Measurements from ENCODE around the gene TNN.
"Not testable (repeated sequence)": the region's sequence is repeated elsewhere in the genome, so short reads cannot be mapped to it uniquely, and the experiment has no call there.

The TNN gene

GRCh38 chr1:175067362-175068106 is at the start of gene TNN:
Gene TNN (plus strand): TSS chr1:175067833. CDS start chr1:175077419, 9,586 bp downstream.
- DNase-seq, result no peak

DNA sequence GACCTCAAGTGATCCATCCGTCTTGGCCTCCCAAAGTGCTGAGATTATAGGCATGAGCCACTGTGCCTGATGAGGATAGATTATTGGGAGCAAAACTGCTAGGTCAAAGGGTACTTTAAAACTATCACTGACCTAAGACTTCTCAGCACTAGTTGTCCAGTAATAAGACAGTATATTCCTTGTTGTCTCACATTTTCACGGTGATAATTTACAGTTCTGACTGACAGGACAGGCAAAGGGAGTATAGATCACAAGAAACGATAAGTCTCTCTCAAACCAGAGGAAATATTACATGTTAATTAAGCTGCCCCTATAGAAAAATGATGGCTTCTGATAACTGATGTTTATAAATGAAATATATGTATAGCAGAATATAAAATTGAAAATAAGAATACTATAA is 48.1 kb upstream of the TNN start:
- no peak for DNase-seq

DNA sequence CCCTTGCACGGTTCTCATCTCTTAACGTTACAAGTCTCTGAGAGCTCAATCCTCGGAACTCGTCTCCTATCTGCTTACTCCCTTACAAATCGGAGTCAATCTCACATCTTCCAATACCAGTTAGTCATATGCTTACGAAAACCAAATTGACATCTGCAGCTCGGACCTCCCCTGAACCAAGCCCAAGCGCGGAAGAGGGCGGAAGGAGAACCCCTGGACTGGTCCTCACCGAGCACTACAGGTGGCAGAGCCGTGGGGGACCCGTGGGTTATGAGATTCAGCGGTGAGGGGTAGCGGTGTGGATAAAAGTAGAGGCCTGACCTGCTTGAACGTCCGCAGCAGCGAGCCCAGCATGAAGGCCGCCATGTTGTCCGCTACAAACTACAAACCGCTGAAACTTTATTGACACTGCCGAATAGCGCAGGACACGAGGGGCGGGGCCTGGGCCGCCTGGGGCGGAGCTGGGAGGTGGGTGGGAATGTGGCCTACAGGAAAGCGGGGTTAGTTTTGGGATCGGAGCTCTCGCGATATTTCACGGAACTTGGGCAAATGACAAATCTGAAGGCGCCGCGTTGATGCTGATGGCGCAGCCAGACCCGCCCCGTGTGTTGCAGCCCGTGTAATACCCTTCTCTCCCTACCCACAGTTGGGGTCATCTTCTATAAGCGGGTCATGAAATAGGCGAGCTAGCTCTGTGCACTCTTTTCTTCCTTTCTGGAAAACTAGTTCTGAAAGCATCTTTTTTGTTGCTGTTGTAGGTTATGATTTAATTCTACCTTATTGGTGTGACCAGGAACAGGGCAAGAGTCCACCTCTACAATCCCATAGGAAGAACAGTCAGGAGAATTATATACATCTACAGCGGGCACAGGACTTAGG is 44.4 kb upstream of the TNN start, which contains the start of gene MRPS14:
Gene MRPS14, minus strand, starts transcription at position 383 of the 879 bp plus-strand sequence. Its CDS starts 17 bp downstream, at position 366.
- peak; percentile 97 to 98 for DNase-seq

DNA sequence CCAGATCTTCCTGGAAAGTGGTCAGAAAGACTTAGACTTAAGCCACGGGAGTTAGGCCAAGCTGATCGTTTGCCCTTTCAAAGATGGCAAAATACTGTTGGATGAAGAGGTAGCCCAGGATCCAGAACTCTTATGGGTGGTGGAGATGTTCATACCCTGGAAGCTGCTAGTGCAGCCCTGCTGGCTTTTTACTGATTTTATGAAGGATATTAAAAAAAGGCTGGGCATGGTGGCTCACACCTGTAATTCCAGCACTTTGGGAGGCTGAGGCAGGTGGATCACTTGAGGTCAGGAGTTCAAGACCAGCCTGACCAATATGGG is 43.8 kb upstream of the TNN start:
- DNase-seq, result not testable (repeated sequence)

- no peak for DNase-seq
Observed at GRCh38 chr1:175024773-175025172, 42.9 kb upstream of the TNN start.

DNA sequence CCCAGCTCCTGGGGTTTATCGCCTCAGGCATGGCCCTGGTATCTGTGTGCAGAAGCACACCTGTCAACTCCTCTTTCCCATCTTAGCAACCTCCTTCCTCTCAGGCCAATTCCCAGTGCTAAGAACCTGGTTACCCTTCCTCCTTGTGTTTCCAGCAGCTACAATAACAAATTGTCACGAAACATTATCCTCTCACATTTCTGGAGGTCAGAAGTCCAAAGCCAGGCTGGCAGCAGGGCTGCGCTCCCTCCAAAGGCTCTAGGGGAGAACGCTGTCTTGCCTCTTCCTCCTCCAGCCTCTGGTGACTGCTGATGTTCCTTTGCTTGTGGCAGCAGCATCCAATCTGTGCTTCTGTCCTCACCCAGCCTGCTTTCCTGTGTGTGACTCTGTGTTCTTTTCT is 33.7 kb upstream of the TNN start:
- DNase-seq, result no peak

GRCh38 chr1:175034775-175035174 is 32.9 kb upstream of the TNN start:
- DNase-seq, result no peak

- no peak for DNase-seq
Observed at GRCh38 chr1:175035865-175036264, 31.8 kb upstream of the TNN start.

- no peak for DNase-seq
Observed at GRCh38 chr1:175036476-175036875, 31.2 kb upstream of the TNN start.

GRCh38 chr1:175037416-175037815 is 30.2 kb upstream of the TNN start:
- DNase-seq, result no peak

DNA sequence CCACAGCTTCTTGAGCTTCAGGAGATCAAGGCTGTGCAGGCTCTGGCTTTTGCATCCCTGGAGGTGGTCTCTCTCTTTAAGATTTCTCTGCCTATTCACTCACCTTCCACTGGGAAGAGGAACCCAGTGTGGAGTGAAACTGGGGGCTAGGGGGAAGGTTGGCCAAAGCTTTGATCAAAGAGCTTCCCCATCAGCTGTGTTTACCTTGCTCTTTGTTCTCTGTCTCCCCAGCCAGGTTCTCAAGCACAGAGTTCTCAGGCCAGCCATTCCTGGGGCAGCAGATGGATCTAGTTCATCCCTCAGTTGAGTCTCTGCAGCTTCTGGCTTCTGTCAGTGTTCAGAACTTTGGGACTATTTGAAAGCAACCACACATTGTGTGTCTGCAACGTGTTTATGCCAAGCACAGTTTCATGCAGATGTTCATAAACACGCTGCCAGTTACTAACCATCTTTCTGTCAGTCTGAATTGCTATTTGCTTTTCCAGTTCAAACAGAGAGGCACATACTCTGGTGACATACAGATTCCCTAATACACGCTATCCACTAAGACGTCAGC is 27.2 kb upstream of the TNN start:
- DNase-seq, result no peak

DNA sequence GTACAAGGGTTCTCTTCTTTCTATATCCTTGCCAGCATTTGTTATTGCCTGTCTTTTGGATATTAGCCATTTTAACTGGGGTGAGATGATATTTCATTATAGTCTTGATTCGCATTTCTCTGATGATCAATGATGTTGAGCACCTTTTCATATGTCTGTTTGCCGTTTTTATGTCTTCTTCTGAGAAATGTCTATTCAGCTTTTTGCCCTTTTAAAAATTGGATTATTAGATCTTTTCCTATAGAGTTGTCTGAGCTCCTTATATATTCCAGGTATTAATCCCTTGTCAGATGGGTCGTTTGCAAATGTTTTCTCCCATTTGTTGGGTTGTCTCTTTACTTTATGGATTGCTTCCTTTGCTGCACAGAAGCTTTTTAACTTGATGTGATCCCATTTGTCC is 25.0 kb upstream of the TNN start:
- DNase-seq, result no peak

GRCh38 chr1:175043824-175044223 is 23.8 kb upstream of the TNN start:
- DNase-seq, result no peak

DNA sequence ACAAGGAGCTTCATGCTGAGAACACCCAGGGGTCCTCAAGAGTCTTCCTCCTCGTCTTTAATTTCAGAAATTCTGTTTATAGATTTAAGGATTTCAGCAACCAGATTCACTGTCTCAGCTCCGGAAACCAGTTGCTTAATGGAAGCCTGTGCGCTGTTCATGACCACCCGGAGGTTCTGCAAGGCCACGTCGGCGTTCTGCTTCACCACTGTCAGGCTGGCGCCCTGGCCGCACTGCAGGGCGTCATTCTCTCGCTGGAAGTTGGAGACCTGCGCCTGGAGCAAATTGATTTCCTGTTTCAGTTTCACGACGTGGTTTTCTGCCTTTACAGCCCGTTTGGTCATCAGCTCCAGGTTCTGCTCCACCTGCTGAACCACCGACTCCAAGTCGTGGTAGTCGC is 23.0 kb upstream of the TNN start:
- not testable (repeated sequence) for DNase-seq

DNA sequence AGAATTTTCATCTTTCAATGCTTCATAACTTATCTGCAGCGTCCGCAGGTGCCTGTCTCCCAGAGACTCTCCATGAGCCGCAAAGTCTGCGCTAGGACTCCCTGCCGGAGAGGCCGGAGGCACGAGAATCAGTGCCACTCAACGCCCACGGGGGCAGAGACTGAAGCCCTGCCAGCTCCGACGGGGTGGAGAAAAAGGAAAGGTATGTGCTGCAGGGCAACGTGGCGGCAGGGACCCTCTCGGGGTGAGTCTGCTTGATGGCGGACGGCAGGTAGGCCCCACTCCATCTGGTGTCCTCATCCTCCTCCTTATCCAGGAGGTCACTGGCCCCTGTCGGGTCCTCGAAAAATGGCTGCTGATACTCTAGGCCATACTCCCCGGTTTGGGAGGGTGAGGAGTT is 22.5 kb upstream of the TNN start:
- DNase-seq, result no peak

DNA sequence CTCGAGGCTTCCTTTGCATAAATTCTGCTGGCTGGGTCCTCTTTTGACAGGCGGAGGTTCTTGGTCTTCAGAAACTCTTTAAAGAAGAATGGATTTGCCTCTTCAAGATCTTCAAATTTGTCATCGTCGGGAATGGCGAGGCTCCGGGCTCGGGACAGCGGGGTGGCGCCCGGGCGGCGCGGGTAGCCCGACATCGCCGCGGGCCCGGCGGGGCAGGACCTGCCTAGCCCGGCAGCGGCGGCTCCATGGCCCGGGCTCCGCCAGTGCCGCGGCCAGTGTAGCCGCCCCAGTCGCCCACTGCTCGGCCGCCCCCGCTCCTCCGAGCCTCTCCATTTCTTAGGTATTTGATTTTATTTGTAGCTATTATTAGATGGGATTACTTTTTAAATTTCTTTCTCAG is 22.1 kb upstream of the TNN start:
- no peak for DNase-seq

GRCh38 chr1:175050992-175051391 is 16.6 kb upstream of the TNN start:
- no peak for DNase-seq

DNA sequence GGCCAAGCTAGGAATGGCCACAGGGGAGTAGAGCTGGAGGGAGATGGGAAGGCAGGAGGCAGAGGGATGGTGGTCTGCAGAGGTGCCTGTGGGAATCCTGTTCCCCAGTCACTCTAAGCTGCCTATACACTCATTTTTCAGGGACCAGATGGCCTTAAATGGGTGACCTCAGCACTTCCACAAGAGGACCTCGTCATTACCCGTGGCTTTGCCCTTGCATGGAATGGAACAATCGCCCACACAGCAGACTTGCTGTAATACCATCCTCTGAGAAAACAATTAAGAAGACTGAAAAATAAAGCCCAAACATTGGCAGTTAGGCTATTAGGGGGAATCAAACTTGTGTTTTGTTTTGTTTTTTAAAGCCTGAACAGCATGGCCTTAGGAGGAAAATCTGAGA is 12.9 kb upstream of the TNN start:
- no peak for DNase-seq

GRCh38 chr1:175062339-175062738 is 5.3 kb upstream of the TNN start:
- no peak for DNase-seq

DNA sequence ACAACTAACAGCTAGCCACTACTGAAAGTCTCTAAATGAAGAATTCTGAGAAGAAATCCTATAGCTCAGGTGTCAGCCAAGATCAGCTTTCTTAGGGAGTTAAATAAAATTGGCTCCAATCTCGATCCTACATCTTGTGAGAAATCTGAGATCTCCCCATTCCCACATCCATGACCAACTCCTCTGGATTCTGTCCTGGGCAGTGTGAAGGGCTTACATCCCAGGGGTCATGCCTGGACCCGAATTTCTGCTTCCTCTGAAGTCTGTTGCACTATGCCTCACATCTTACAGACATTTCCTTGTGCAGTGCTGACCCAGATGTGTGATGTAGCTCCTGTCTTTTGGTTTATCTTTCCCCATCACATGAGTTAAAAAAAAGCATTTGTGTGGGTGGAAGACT is 4.8 kb upstream of the TNN start:
- no peak for DNase-seq

DNA sequence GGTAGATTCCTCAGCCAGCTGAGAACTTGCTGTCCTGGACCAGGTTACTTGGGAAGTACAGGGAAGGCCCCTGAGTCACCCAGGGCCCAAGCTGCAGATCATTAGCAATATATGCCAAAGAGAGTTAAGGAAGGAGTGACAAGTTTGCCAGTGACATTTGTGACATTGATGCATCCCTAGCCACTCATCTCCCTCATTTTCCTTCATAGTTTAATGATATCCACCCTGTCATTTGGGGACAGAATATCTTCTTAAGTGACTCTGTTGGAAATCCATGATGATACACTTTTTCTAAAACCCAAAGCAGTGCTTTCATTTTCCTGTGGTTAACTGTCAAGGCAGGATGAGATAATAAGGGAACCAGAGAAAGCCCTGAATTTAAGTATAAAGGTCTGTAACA is 3.2 kb downstream of the TNN start:
- DNase-seq, result no peak

- DNase-seq, result no peak
Observed at GRCh38 chr1:175071276-175071943, 3.8 kb downstream of the TNN start.

Data from stimulated activated CD4-positive, alpha-beta T cell treated with anti-CD3 and anti-CD28 coated beads, Interleukin-4, amount 100 ng/mL, for 4 hours (primary cell).